A204.1 (cell line): ENCODE results near the gene PAPOLG.
"Not testable (repeated sequence)": the region's sequence is repeated elsewhere in the genome, so short reads cannot be mapped to it uniquely, and the experiment has no call there.

ENCODE experiments used
- FAIRE-seq: peaks from 2 replicates; lab custom pipeline; 2012; peaks lifted over from hg19 to GRCh38; lab: Jason Lieb, UNC

PAPOLG gene

GRCh38 chr2:60775048-60775639, 19.1 kb downstream of the PAPOLG start:
- FAIRE-seq, result no peak

DNA sequence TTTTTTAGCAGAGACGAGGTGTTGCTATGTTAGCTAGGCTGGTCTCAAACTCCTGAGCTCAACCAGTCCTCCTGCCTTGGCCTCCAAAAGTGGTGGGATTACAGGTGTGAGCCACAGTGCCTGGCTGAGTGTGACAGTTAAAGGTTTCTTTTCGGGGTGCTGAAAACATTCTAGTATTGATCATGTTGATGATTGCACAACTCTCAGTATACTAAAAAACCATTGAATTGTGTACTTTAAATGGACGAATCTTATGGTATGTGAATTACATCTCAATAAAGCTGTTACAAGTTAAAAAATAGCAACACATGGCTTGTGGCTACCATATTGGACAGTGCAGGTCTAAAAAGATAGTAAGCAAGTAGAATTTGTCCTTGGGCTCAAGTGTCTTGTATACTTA, 22.3 kb downstream of the PAPOLG start:
- FAIRE-seq, result no peak

GRCh38 chr2:60779426-60779825, 23.4 kb downstream of the PAPOLG start:
- FAIRE-seq, result no peak

- FAIRE-seq, result no peak
Observed at GRCh38 chr2:60780721-60781120, 24.7 kb downstream of the PAPOLG start.

GRCh38 chr2:60793169-60793568, 37.1 kb downstream of the PAPOLG start:
- FAIRE-seq, result no peak

DNA sequence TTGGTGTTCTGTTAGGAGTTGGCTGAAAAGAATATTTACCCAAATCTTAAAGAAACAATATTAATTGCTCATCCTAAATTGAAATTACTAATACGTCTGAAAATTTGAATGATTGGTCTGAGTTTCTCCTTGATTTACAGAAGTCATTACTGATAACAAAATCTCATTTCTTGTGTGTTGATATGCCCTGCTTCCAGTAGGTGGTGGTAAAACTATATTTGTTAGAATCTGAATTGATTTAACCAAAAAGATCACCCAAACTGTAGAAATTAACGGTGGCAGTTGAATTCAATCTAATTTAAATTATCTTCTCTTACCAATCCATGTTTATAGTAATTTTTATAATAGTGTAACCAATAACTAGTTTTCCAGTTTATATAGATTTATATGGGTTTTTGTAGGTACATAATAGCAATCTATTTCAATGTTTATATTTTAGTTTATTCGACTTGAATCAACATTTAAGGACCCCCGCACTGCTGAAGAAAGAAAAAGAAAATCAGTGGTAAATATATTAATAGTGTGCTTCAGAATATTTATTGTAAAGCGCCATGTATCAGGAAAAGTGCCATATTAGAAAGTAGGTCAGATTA, 38.3 kb downstream of the PAPOLG start:
- FAIRE-seq, result peak; percentile 98

GRCh38 chr2:60796573-60797509, 40.8 kb downstream of the PAPOLG start:
- no peak for FAIRE-seq

- no peak for FAIRE-seq
Observed at GRCh38 chr2:60804473-60804872, 48.4 kb downstream of the PAPOLG start.

DNA sequence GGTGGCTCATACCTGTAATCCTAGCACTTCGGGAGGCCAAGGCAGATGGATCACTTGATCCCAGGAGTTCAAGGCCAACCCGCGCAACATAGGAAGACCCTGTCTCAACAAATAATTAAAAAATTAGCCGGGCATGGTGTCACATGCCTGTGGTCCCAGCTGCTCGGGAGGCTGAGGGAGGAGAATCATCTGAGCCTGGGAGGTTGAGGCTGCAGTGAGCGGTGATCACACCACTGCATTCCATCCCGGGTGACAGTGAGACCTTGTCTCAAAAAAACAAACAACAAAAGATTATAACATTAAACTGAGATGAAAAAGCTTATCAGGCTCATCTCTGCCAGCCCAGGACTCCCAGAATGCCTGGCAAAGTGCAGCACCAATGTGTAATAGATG, 50.5 kb downstream of the PAPOLG start:
- FAIRE-seq, result no peak

DNA sequence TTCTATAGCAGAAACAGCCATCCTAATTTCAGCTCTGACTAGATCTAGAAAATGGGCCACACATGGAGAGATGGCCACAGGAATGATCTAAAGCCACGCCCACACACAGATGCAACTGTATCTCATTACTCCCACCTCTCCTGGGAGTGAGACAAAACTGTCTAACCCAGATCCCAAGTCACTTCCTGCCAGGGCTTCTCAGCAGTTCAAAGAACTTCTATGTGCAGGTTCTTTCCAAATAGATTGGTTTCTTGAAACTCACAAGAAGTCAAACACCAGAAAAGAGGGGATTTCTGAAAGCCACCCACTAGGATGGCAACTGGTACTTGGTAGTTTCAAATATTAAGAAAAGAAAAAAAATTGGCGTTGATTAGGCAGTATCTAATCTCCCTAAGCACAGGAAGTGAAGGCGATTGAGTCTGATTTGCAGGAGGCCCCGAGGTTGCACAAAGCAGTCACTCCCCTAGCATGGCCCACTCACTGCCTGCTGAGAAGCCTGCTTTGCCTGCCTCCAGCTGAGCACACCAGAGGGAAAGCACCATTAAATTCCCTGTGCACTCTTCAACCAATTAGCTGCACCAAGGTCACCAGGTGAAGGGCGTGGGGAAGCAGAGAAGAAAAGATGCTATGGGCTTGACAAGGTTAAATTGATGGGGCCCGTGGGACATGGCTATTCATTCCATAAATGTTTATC, 51.1 kb downstream of the PAPOLG start:
- no peak for FAIRE-seq

- no peak for FAIRE-seq
Observed at GRCh38 chr2:60808330-60808801, 52.3 kb downstream of the PAPOLG start.

- FAIRE-seq, result no peak
Observed at GRCh38 chr2:60811491-60812375, 55.7 kb downstream of the PAPOLG start.

GRCh38 chr2:60817191-60817590, 61.1 kb downstream of the PAPOLG start:
- not testable (repeated sequence) for FAIRE-seq

DNA sequence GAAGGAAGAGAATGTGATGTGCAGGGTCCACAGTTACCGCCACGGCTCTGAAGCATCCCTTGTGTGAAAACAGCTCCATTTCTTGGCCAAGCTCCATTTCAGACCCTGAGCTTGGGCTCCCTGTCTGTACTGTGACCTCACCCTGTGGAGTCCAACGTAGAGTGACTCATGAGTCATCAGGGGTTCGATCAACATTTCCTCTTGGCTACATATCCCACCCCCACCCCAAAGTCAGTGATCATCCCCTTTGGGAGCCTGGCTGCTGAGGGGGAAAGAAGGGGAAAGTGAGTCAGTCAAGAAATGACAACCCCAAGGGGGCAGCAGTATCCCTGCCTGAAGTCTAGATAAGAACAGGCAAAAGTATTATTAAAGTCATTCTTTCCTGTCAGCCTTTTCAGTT, 62.2 kb downstream of the PAPOLG start:
- no peak for FAIRE-seq

DNA sequence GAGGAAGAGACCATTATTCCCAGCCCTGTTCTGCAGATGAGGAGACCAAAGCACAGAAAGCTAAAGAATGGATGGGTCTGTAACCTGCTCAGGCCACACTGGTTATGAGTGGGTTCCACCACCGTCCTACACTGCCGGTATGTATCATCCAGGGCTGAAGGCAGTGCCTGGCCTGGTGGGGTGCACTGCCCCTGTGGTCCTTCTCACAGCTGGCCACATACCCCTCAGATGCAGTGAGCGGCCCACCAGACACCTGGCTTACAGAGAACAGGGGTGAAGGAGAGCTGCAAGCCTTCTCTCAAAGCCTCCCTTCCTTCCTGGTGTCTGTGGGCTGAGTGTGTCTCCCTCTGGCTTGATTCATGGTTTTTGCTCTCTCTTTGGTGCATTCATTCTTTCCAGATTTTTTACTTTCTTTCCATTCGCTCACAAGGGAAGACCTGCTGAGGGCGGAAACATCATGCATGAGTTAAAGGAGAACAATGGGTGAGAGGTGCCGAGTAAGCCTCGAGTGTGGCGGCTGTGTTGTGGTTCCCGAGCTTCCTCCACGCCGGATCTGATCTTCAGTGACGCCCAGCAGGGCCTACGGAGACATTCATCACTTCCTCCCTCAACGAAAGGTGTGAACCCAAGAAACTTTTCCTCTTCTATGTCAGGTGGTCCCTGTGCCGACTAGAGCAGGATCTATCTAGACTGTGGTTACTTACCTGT, 63.2 kb downstream of the PAPOLG start:
- FAIRE-seq, result no peak

DNA sequence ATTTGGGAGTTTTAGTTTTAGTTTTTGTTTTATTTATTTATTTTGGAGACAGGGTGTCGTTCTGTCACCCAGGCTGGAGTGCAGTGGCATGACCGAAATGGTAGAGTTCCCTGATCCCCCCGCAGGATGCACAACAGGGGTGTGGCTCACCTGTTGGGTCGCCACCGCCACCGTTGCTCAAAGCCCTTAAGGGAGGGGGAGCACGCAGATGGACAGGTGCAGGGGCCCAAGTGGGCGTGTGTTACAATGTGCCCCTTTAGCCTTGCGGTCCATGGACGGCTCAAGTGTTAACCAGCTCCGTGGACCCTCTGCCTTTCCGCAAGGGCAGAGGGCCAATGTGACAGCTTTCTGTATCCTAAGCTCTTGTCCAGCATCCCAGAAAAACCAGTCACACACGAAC, 63.9 kb downstream of the PAPOLG start:
- no peak for FAIRE-seq

- no peak for FAIRE-seq
Observed at GRCh38 chr2:60820416-60821132, 64.5 kb downstream of the PAPOLG start.

GRCh38 chr2:60821133-60821469, 65.0 kb downstream of the PAPOLG start:
- no peak for FAIRE-seq

DNA sequence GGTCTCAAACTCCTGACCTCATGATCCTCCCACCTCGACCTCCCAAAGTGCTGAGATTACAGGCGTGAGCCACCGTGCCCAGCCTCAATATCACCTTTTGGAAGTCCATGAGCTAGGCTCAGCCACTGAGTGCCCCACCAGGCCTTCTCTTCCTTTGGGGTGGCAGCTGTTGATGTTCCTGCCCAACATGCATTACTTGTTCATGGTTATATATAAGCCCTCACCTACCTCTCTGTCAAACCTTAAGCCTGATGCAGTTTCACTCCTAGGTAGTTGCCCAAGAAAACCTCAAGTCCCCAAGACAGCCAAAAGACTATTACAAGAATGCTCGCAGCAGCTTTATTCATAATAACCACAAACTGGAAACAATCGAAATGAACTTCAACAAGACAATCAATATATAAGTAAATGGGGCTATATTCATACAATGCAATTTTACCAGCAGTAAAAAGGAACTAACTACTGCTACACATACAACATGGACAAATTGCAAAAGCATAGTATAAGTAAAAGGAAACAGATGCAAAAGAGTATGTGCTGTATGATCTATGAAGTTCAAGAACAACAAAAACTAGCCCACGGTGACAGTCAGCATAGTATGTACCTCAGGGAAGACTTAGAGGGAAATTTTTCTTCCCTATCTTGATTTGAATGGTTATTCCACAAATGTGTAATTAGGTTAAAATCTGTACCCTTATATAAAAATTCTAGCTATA, 65.7 kb downstream of the PAPOLG start:
- FAIRE-seq, result no peak

DNA sequence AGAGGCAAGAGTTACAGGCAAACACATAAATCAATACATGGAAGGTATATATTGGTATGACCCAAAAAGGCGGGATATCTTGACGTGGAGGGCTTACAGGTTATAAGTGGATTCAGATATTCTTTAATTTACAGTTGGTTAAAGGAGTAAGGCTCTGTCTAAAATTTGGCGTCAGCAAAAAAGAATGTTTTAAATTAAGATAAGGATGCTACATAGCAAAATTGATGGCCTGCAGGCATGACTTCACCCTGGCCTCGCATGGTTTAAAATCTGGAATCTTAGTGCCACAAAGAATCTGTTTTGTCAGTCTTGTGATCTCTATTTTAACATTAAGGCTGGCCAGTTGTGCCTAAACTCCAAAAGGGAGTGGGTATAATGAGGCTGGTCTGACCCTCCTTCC, 66.9 kb downstream of the PAPOLG start:
- no peak for FAIRE-seq
